H4 (cell line): Measurements from ENCODE around the gene RTN4IP1. TPM values are rescaled to one million over a fixed set of nuclear protein-coding genes. Genes with fewer than 3 reads are reported as not detected.

Experiments used
- DNase-seq: peaks from one replicate; pipeline ENCODE4 v3.0.0-alpha.2; 2015; ENCODE audit warnings: low spot score
- total RNA-seq: library from RNA; depleted of rRNA; stranded (reverse); fragments of >200 nt; shearing (Covaris generic); gene quantifications from 2 replicates; pipeline ENCODE4 v1.2.3, GENCODE V29; 2014; rRNA removed

Gene RTN4IP1
- total RNA-seq, 1 experiment from 2014 or later = 12.9 TPM

DNA sequence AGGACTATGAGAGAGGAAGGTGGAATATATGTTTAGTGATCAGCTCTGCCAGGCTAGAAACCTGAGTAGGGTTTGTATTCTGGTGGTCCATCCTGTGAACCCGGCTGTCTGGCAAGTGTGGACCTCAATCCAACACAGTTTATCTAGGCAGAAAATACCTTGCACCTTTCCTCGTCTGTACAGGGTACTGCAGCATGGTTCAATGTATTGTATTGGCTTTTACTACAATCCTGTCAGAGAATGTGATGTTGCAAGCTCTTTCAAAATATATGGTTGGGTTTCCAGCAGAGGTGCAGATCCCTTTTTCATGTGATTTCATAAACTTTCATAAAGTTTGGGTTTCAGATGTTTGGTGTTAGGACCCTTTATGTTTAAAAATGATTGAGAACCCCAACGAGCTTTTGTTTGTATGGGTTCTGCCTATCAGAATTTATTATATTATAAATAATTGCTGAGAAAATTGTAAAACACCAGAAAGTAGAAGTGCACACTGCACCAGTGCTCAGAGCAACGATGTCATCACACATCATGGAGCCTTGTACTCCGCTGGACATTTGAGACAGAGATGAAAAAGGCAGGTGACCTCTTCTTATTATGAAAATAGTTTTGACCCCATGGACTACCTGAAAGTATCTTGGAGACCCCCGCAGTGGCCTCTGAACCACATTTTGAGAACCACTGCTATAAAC lies 106.6 kb downstream of the RTN4IP1 start:
- DNase-seq = no peak

Other genes with a start within 250 kb of the RTN4IP1 start
- gene QRSL1, start 80 bp upstream of the RTN4IP1 start, total RNA-seq = 5.9 and 8.2 TPM in 2 replicates